Measurements from ENCODE around the gene SIL1.

Gene SIL1

DNA sequence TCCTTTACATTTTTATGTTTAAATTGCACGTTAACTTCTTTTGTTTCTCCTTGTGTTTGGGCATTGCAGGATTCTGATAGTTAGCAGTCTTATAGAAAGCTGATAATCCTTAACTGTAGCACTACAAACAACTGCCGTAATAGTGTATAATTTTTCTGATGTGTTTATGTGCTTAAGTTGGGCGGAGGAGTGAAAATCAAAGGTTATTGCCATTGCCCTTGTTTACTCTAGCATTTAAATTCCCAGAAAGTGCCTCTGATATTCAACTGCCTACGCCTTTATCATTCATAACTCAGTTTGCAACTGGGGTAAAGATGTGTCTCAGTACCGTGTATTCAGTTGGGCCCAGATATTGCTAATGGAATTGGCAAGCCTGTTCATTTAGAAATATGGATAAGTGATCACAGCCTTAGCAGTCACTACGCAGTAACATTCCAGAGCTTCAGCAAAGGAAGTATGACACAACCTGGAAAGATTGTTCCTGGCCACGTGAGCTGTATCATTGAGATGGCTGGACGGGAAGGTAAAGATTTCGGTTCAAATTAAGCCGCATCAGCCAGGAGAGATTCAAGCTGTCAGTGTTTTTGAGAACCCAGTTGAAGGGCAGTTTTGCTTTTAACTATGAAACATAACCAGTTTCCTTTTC is 294.9 kb downstream of the SIL1 start:
- no peak for DNase-seq

DNA sequence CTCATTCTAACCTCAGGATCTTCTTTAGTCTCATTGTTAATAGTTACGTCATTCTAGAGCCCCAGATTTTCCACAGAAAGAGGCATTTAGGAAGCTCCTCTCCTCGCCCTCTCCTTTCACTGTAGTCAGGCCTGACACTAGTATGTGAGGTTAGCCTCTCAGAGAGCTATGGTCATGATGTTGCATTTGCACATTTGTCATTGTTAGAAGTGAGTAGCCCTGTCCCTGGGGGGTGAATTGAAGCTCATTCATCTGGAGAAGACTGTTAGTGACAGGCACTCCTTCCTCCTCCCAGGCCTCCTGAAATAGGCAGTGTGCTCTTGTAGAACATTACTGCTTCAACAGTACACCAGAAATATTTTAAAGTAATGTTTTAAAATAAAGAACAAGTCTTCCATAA is 296.5 kb downstream of the SIL1 start:
- no peak for DNase-seq

DNA sequence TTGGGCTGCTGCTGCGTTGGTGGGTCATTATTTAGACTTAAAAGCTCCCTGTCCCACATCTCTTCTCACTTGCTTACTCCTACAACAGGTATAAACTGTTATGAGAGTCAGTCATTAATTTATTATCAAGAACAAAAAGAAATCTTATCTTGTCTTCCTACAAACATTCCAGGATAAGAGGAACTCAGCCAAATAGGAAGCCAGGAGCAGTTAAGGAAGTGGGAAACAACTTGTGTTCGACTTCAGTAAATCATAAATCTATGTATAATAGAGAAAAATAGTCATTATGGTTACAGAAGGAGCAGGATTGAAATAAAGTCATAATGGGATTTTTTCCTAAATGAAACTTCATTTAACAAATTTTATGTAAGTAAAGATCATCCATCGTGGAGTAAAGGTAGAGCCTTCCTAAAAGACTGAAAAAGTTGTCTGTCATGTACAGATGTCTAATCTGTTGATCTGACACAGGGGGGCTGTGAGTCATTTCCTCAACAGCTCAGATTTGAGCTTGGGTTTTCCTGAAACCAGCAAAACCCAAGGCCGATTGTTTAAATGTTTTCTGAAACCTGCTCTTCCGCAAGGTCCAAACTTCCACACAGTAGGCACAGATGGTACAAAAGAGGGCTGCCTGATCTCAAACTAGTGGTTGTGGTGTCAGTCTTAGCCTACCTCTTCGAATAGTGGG is 297.7 kb downstream of the SIL1 start:
- no peak for DNase-seq

DNA sequence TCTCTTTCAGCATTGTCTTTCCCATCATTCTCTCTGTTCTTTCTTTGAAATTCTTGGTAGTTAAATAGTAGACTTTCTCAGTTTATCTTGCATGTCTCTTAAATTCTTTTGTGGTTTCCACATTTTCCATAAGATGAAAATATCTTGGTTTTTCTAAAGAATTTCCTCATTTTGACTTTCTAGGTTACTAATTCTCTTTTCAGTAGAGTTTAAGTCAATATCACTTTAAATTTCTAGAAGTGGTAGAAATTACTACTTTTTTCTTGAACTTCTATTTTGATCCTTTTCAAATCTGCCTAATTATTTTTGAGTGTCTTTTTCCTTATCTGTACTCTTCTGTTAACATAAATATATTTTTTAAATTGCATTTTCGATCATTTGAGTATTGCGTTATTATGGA is 299.4 kb downstream of the SIL1 start:
- DNase-seq, result no peak

DNA sequence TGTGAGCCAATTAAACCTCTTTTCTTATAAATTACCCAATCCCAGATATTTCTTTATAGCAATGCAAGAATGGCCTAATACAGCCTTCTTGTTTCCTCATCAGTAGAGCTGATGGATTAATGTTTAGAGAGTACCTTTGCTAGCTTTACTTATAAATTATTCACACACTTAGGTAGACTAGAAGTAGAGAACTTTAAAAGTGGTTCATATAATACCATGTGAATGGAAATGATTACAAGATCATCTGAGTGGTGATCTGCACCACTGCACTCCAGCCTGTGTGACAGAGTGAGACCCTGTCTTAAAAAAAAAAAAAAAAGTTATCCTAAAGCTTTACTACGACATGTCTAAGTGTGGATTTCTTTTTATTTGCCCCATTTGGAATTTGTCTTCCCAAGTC is 299.9 kb downstream of the SIL1 start:
- no peak for DNase-seq
